ENCODE data around the gene NDUFB11.
"Not testable (repeated sequence)": the region's sequence is repeated elsewhere in the genome, so short reads cannot be mapped to it uniquely, and the experiment has no call there.

NDUFB11 gene

DNA sequence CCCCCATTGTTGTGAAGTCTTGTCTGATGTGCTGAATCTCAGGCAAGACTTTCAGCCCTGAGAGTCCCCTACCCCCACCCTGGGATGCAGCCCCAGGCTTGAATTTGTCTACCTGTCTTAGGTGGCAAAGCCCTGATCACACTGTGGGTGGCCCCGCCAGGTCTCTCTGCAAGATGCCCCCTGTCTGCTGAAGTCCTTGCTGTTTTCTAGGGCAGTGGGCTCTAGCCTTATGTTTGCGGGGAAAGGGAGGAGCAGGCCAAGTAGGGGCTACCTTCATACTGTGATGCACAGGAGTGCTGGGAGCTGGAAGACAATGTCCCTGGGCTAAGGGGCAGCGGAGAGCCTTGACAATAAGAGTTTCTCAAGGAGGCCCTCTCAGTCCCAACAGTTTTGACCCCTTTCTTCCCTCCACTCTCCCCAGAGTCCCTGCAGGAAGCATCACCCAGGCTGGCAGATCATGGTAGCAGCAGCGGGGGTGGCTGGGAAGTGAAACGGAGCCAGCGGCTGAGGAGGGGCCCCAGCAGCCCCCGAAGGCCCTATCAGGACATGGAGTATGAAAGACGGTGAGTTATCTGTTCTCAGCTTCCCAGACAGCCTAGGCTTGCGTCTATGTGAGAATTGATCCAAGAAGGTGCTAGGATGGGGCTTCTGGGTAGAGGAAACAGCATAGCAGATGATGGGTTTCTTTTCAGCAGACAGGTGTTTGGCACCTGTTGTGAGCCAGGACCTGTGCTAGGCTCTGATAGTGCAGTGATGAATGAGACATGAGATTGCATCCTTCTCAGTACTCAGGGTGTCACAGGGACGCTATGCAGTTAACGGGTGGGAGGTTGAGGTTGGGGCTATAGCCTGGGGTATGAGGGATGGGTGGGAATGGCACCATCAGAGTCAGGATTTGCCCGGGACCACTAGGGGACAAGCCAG is 2.7 kb upstream of the NDUFB11 start:
- no peak for DNase-seq (ENCODE audit: low spot score)
- FAIRE-seq, result no peak

DNA sequence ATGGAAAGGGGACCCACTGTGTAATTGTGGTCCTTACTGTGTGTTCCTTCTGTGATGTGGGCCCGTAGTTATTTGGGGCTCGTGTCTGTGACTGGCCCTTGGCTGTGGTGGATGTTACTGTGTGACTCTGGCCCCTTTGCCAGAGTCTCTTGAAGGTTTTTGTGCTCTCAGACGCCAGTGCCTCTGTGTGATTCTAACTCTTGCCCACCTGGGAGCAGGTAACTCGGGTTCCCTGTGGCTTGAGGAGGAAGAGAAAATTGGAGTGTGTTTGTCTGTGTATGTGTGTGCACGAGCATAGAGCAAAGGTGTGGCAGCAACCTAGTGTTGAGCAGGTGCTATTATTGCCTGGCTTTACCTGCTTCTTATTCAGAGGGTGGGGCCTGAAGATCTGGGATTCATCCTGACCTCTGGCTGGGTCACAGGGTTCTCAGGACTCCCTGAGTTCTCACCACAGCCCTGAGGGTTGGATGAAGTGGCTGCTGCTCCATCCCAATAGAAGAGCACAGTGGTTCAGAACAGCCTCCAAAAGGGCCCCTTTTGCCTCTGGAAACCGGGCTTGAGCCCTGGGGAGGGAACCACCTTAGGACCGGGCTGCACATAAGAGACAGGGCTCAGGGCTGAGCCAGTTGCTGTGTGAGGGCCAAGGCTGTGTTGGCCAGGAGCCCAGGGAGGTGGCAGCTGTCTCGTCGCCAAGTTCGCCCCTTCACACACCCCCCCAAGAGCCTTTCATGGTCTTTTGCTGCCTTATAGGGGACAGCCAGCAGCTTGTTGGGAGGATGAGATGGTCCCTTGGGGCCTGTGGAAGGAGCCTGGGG is 1.8 kb upstream of the NDUFB11 start:
- DNase-seq (ENCODE audit: low spot score) (no peak), FAIRE-seq (no peak)

DNA sequence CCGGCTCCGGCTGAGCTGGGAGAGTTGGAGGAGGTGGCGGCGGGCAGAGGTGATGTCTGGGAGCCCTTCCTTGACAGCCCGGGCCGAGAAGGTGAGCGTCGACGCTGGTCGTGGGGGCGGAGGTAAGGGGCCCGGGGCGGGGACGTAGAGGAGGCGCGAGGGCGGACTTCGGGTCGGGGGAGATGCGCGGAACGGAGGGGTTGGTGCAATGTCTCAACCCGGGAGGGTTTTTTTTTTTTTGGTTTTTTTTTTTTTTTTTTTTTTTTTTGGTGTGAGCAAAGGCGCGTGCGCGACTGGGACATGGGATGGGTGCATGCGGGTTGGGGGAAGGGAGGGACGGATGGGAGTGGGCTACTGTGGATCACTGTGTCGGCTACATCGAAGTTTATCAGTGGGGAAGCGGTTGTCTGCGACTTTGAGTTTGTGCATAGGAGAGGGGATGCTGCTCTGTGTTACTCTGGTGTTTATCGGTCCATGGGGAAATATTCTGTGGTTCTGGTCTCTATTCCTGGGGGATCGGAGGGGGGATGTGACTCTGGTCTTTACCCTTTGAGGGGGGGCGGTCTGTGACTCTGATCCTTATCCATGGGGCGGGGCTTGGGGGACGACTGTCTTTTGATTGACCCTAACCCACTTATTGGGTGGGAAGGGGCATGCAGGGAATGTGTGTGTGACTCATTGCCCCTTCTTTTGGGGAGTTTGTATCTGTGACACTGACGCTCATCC is 1.1 kb upstream of the NDUFB11 start:
- DNase-seq (ENCODE audit: low spot score) (no peak), FAIRE-seq (no peak)

DNA sequence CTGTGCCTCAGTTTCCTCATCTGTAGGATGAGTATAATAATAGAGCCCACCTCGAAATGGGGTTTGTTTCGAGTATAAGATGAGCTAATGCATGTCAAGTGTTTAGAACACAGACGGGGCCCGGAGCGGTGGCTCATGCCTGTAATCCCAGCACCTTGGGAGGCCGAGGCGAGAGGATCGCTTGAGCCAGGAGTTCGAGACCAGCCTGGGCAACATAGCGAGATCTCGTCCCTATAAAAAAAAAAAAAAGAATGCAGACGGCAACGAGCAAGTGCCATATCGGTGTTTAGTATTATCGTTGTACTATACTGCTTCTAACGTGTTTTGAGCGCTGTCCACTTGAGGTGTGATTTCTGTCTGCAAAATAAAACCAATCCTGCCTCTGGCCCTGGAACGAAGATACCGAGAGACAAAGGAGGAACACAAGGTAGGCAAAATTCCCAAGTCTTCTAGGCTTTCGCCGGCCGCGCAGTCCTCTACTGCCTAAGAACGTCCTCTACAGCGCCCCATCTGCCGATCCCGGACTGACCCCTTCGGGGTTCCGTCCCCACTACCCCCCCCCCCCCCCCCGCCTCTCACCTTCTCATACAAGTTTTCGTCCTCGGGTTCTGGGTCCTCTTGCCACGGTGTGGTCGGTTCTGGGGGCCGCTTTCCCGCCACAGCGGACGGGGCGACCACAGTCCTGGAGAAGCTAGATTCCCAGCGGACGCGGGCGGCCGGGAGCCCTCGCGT is 442 bp downstream of the NDUFB11 start:
- FAIRE-seq (no peak), DNase-seq (ENCODE audit: low spot score) (no peak)

DNA sequence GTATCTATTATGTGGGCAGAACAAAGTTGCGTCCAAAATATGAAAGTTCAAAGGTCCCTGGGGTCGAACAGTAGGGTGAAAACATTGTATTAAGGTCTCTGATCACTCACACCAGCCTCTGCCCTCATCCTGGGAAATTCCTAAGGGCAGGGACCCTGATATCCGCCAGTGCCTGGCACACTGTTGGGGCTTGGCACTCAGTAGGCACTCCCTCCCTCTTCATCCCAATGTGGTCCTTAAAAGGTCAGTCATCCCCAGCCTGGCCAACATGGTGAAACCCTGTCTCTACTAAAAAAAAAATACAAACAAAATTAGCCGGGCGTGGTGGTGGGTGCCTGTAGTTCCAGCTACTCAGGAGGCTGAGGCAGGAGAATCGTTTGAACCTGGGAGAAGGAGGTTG is 6.3 kb downstream of the NDUFB11 start:
- FAIRE-seq, result no peak
- no peak for DNase-seq (ENCODE audit: low spot score)

DNA sequence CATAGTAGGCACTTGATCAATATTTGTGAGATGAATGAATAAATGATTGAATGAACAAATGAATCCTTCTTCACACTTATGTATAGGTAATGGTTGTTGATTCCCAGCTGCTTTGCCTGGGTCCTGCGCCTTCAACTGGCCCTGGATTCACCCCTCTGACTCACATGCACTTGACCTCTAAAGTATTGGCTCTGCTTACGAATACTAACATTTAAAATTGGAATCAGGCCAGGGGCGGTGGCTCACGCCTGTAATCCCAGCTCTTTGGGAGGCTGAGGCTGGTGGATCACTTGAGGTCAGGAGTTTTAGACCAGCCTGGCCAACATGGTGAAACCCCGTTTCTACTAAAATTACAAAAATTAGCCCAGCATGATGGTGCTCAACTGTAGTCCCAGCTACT is 8.9 kb downstream of the NDUFB11 start:
- not testable (repeated sequence) for FAIRE-seq; DNase-seq (ENCODE audit: low spot score)

DNA sequence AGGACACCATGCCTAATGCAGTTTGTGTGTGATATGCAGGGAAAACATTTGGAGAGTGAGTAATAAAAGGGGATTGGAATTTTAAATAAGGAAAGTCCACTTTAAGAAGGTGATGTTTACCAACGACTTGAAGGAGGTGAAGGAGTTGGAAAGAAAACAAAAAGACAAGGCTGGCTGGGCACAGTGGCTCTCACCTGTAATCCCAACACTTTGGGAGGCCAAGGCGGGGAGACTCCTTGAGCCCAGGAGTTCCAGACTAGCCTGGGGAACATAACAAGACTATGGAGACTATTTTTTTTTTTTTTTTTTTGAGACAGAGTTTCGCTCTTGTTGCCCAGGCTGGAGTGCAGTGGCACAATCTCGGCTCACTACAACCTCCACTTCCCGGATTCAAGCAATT is 11.0 kb downstream of the NDUFB11 start:
- FAIRE-seq, result no peak

DNA sequence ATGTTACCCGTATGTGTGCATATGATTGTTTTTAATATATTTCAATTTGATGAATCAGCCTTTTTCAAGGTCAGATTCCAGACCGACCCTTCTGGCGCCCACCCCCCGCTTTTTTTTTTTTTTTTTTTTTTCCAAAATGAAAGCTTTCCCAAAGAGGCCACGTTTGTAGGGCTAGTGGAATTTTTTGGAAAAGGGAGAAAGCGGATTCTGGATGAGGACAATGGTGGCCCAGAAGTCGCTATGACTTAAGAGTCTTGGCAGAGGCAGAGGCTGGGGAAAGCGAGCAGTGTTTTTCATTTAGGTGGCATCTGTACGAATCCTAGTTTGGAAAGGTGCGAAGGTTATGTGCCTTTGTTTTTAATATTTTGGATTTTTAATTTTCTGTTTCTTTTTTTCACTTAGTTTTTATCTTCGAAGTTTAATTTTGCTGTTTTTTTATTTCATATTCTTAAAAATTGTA is 14.6 kb downstream of the NDUFB11 start:
- no peak for FAIRE-seq
- no peak for DNase-seq (ENCODE audit: low spot score)

More for the DNA sequence above, 11.0 kb downstream of the NDUFB11 start:
- no peak for DNase-seq (ENCODE audit: low spot score)

DNA sequence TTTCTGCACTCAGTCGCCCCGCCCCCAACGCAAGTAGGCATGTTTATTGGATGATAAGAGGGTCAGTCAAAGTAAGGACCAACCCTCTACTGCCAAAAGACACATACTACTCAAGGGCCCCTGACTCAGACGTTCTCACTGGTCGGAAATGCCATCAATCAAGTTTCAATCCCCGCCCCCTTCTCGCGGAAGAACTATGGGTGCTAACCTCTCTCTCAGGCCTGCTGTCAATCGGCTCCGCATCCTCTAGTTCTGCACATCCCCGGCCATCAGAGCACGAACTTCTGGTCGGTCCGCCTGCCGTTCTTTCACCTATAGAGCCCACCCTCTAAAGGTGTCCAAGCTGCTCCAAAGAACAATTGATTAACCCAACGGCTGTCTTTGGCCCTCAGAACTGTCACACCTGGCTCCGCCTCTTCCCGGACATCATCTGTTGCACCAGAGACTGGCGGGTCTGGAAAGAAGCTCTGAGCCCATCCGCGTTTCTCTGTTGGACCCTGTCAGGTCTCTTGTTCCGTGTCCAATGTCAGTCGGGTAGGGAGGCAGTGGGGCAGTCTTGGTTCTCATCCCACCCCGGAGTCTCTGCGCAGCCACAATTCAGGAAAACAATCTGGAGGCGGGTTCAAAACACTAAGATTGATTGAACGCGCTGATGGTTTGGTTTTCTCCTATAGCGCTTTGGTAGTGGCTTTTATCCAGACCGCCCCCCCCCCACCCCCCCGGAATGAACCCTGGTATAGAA is 15.2 kb downstream of the NDUFB11 start:
- DNase-seq (ENCODE audit: low spot score) (peak; percentile 85), FAIRE-seq (peak; percentile 88)

DNA sequence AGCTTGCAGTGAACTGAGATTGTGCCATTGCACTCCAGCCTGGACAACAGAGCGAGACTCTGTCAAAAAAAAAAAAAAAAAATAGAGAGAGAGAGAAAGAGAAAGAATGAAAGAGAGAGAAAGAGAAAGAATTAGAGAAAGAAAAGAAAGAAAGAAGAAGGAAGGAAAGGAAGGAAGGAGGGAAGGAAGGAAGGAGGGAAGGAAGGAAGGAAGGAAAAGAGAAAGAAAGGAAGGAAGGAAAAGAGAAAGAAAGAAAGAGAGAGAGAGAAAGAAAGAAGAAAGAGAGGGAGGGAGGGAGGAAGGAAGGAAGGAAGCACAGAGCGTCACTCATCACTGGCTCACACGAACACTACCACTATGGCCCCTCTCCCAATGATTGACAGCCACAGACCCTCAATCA is 20.0 kb downstream of the NDUFB11 start:
- not testable (repeated sequence) for DNase-seq (ENCODE audit: low spot score); FAIRE-seq

DNA sequence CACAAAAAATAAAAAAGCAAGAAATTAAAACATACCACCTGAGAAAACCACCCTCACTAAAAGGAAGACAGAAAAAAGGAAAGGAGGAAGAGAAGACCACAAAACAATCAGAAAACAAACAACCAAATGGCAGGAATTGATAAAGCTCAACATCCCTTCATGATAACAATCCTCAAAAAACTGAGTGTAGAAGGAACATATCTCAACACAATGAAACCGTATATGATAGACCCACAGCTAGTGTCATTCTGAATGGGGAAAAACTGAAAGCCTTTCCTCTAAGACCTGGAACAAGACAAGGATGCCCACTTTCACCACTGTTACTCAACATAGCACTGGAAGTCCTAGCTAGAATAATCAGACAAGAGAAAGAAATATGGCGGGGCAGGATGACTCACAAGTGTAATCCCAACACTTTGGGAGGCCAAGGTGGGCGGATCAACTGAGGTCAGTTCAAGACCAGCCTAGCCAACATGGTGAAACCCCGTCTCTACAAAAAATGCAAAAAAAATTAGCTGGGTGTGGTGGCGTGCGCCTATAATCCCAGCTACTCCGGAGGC is 27.9 kb downstream of the NDUFB11 start:
- FAIRE-seq; DNase-seq (ENCODE audit: low spot score): not testable (repeated sequence)

DNA sequence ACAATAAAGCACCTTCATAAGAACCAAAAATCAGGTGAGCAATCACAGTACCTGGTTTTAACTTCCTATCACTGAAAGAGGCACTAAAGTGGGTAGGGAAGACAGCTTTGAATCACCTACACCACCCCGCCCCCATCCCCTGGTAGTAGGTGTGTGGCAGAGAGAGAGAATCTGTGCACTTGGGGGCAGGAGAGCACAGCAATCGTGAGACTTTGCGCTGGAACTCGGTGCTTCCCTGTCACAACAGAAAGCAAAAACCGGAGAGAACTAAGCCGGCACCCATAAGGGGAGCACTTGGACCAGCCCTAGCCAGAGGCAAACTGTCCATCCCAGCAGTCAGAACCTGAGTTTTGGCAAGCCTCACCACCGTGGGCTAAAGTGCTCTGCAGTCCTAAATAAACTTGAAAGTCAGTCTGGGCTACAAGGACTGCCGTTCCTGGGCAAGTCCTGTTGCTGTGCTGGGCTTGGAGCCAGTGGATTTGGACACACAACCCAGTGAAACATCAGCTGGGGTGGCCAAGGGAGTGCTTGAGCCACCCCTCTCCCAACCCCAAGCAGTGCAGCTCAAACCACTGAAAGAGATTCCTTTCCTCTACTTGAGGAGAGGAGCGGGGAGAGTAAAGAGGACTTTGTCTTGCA is 32.1 kb downstream of the NDUFB11 start:
- no peak for DNase-seq (ENCODE audit: low spot score)
- no peak for FAIRE-seq

DNA sequence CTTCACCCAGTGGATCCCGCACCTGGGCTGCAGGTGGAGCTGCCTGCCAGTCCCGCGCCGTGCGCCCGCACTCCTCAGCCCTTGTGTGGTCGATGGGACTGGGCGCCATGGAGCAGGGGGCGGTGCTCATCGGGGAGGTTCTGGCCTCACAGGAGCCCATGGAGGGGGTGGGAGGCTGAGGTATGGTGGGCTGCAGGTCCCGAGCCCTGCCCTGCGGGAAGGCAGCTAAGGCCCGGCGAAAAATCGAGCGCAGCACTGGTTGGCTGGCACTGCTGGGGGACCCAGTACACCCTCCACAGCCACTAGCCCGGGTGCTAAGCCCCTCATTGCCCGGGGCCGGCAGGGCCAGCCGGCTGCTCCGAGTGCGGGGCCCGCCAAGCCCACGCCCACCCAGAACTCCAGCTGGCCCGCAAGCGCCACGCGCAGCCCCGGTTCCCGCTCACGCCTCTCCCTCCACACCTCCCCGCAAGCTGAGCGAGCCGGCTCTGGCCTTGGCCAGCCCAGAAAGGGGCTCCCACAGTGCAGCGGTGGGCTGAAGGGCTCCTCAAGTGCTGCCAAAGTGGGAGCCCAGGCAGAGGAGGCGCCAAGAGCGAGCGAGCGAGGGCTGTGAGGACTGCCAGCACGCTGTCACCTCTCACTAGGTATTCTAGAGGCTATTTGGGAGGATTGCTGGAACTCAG is 33.4 kb downstream of the NDUFB11 start:
- DNase-seq (ENCODE audit: low spot score); FAIRE-seq: not testable (repeated sequence)

DNA sequence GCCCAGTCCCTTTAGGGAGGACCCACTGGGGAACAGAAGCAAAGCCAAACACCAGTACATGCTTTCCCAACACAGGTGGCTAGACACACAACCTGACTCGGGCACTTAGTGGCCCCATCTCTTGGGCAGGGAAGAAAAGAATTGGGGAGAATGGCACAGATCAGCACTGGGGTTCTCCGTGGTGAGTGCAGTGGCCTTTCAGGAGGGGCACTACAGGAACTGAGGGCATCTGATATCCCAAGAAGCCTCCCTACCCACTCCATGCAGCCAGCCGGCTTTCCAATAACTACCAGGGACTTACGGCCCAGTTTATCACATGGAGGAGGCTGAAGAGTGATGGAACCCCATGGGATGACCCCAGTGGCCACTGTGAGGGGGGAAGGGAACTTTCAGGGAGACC is 43.3 kb downstream of the NDUFB11 start:
- FAIRE-seq, result no peak
- DNase-seq (ENCODE audit: low spot score), result no peak

DNA sequence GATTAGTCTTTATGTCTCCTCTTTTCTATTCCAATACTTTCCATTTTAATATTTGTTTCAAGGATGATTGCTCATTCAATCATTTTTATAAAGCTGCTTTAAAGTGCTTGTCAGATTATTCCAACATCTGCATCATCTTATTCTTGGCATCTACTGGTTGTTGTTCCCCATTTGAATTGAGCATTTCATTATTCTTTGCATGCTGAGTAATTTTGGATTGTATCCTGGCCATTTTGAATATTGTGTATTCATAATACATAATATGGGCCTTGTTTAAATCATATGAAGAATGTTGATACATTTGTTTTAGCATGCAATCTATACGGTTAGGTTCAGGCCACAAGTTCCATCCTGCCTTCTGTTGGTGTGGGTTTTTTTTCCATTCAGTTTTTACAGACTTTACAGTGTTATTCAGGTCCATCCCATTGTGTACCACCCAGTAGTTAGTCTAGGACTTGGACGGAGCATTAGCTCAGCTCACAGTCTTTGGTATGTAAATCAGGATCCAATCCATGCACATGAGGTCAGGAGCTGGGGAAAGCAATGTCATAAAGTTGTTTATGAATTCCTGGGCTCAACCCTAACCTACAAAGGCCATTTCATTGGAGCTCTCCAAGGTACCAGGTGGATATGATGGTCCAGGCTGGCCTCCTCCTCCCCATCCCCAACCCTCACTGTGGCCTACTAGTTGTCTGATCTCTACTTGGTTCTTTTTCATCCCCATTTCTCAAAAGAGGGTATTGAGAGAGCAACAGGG is 46.0 kb downstream of the NDUFB11 start:
- DNase-seq (ENCODE audit: low spot score) (no peak), FAIRE-seq (no peak)

DNA sequence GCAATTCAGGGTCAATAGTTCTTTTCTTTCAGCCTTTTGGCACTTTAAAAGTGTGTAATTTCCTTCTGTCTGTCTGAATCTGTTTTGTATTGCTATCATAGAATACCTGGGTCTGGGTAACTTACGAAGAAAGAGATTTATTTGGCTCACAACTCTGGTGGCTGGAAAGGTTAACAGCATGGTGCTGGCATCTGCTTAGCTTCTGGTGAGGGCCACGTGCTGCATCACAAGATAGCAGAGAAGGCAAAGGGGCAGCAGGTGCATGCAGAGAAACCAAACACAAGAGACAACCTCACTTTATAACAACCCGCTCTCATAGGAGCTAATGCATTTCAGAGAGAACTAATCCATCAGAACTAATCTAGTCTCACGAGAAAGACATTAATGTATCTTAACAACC is 47.5 kb downstream of the NDUFB11 start:
- DNase-seq (ENCODE audit: low spot score) (no peak), FAIRE-seq (no peak)

DNA sequence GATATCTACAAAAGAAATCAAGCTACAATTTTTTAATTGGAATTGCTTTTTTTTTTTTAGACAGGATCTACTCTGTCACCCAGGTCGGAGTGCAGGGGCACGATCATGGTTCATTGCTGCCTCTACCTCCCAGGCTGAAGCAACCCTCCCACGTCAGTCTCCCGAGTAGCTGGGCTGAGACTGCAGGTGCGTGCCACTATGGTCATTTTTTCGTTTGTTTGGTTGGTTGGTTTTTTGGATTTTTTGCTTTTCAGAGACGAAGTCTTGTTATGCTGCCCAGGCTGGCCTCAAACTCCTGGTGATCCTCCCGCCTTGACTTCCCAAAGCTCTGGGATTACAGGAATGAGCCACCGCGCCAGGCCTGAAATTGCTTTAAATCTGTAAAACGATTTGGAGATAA is 50.6 kb downstream of the NDUFB11 start:
- FAIRE-seq, result no peak
- DNase-seq (ENCODE audit: low spot score), result no peak

DNA sequence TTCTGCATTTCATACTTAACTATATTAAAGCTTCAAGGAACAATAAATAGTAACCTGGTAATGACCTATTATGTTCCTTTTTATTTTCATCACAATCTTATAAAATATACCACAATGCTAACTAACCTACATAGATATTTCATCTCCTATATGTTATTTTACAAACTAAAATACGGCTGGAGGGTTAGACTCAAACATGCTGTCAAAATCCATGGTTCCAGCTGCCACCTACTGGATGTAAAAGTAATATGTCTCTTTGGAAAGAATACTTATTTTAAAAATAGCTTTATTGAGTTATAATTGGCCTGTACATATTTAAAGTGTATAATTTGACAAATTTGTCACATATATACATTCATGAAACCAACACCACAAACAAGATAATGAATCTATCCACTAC is 51.3 kb downstream of the NDUFB11 start:
- no peak for DNase-seq (ENCODE audit: low spot score)

More for the DNA sequence above, 51.3 kb downstream of the NDUFB11 start:
- peak; percentile 86 for FAIRE-seq
